GM19043 (cell line): Measurements from ENCODE around the gene CSDE1.
A peak's percentile ranks its signal among the peaks of the same experiment; 100 is the strongest.

Experiments
- ATAC-seq: cut with Tn5 transposase; IDR thresholded peaks from one replicate; pipeline ENCODE4 v1.9.1; 2021; ENCODE audit warnings: low read depth; ENCODE audit not compliant: unreplicated experiment

Gene CSDE1

DNA sequence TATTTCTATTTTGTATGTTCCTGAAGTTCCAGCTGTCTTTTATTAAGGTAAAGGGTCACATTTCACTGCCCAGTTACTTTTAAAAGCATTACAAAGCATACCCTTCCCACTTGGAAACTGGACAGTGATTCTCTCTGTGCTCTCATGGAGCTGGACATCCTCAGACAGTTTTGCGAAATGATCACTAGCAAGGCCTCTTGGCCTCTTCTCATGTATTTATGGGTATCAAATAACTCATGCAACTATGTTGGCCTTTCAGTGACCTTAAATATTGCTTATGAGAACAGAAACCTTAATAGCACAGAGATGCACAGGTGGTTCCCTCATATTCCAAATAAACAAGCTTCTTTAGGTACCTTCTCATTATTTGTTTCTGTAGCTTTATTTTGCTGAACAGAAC lies 54.5 kb downstream of the CSDE1 start:
- ATAC-seq, result no peak

DNA sequence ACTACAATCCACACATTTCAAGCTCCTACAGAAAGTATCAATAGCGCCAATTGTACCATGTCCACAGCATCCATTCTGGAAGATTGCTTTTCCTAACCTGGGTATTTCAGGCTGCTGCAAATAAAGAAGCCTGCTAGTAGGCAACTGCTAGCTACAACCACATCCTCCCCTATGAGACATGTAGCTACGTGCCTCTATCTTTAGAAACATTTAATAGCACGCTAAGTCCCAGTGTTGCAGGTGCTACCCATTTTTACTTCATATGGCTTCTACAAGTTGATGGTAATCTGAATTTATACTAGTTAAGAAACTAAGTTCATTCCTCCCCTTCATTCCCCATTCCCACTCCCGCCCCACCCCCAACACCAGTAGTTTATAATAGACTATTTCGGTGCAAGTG lies 55.0 kb downstream of the CSDE1 start:
- peak; percentile 61 for ATAC-seq

DNA sequence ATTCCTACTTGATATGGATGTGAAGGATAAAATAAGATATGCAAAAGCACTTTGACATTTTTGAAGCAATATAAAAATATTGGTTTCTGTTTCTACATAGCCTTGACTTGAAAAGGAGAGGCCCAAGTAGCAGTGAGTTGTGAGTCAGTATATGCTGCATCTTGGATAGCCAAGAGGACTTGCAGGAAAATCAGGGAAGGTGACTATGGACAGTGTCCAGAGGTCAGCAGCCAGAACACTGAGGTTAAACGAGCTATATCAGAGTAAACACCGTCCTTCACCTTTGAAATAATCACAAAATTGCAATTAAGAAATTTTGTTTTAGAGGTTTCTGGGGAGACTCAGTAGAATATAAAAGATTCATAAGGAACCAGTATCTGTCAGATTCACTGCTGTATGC lies 55.9 kb downstream of the CSDE1 start:
- ATAC-seq, result no peak

DNA sequence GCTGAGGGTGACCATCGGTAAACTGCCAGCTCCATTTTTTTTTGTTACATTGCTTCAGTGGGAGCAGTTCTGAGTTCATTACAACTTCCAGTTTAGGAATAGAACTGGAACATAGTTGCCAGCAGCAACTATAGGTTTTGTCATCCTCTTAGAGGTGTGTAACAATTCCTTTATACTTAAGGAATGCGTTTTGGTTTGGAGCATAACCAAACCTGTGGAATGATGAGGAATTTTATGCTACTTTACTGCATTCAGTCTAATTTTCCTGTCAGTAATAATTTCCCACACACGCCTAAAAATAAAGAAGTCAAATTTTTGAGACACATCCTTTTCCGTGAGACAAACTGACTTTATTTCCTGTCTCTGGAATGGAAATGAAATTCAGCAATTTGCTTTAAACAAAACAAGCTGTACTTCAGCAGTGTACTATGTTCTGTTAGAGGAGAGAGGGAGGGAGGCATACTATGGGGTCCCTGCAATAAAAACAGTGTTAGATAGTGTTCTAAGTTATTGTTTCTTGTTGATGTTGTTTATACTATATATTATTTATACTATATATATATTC lies 57.7 kb downstream of the CSDE1 start:
- no peak for ATAC-seq

DNA sequence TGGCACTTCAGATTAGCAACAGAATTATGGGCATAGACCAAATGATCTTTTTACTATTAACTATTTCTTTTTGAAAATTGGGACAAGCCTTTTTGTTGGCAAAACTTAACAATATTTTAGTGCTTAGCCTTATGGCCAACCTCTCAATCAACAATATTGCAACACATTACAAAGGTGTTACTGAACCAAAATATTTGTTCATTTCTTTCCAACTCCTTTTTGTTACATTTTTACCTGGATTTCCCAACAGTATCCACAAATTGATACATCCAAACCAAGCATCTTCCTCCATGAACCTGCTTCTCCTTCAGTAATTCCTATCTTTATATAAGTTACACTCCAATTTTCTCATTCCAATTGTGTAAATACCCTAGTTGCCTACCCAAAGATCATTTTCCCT lies 61.0 kb downstream of the CSDE1 start:
- ATAC-seq, result no peak

DNA sequence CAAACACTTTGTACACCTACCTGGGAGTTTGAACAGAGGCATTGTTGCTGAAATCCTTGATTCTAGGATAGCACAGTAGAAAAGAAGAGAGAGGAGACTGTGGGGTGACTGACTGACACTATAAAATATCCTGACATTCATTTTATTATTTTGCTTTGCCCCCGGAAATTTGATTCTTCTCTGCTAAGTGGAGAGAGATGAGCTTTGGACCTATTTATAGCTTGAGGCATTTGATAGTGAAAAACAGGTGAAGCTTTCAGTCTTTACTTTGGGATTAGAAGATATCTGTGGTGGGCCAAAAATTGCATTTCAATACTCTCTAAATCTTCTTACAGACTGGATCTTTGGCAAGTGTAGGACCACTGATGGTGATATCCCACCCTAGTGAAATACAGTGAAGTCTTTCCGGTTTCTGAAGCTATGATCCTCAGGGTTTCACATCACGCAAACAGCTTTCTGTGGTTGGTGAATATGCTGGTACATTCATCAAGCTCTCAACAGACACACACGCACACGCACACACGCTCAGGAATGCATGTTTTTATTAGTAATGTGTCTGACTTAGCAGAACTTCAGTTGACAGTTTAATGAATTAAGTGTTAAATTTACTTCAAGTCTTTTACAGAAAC lies 62.2 kb downstream of the CSDE1 start, which contains the start of gene AMPD1:
Gene AMPD1 (minus strand): TSS at position 117 of the 629 bp plus-strand sequence. CDS start 75 bp downstream, at position 42.
- ATAC-seq, result no peak

DNA sequence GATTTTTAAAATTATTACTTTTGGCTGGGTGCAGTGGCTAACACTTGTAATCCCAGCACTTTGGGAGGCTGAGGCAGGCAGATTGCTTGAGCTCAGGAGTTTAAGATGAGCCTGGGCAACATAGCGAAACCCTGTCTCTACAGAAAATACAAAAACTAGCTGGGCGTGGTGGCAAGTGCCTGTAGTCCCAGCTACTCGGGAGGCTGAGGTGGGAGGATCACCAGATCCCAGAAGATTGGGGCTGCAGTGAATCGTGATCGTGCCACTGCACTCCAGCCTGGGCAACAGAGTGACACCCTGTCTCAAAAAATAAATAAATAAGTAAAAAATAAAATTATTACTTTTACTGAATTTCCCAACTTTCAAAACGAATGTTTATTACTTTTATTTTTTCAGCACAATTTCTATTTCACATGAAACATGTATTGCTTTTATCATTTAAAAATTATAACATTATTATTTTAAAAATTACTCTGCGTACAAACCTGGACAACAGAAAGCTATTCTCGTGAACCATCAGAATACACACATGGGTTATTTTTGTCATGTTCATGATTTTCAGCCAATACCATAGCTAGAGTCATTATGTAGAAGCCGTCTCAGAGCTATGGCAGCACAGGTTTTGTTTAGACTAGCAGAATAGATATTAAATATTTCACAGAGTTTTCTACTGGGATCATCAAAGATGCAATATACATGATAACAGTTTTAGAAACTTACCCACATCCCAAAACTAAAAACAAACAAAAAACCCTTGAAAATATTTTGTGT lies 63.1 kb downstream of the CSDE1 start:
- no peak for ATAC-seq

DNA sequence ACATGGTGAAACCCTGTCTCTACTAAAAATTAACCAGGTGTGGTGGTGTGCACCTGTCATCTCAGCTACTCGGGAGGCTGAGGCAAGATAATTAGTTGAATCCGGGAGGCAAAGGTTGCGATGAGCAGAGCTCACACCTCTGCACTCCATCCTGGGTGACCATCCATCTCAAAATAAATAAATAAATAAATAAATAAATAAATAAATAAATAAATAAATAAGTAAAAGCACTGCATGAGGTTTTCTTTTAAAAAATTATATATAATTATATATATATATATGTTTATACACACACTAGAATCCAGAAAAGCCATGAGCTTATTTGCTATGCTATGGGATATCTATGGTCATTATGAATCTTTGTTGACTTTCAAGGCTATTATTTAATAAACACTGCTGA lies 64.8 kb downstream of the CSDE1 start:
- no peak for ATAC-seq

DNA sequence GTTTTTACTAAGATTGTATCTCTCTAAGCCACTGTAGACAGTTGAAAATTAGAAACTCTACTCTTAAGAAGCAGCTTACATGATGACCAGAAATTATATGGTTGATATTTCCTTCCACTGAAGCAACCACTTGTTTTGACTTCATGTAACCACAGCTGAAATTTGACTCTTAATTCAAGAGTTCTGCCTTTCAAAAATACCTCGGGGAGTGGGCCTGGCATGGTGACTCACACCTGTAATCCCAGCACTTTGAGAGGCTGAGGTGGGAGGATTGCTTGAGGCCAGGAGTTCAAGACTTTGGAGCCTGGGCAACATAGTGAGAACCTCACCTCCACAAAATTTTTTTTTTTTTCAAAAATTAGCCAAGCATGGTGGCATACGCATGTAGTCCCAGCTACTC lies 66.7 kb downstream of the CSDE1 start:
- ATAC-seq, result no peak

DNA sequence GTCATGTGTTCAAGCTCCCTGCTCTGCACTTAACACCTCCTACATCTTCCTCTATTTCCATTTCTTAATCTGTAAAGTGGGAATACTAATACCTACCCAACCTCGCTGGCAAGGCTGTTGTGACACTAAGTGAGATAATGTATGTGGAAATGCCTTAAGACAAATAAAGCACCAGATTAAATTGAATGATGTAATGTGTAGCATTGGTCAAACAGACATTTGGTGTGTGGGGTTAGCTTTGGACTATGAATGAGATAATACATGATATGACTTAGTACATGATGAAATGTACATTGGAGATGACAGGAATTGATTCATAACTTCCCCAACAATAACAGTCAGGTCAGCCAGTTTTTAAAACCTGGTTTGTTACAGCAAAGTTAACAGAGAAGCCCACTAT lies 67.6 kb downstream of the CSDE1 start:
- no peak for ATAC-seq

DNA sequence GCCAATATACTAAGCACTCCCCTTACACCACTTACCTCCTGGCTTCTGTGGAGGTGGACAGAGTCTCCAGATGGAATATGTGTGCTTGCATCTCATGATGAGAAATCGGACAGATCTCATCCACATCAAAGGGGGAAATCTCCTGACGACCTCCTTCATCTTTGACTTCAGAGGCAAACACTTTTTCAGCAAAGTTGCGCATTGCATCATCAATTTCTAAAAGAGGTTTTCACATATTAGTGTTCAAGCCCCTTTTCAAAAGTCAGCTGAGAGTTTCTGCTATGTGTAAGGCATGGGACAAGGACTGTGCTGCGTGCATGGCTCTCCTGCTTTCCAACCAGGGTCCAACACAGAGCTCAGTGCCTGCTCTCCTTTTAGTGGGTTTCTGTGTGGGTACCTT lies 69.3 kb downstream of the CSDE1 start:
- no peak for ATAC-seq

DNA sequence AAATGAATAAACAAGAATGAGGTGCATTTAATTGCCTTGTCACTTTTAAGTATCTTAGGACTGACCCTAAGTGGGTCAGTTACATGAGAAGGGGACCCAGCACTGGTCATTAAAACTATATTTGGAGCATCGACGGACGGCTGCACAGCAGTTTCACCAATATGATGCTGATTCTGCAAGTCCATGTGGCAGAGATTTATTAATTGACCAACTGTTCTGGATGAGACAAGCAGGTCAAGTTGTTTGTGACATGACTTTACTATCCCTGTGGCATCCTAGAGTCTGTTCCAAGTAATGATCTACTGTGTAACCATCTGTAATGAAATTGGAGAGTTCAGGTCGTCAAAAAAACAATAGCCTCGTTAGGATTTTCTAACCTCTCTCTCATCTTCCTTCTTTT lies 71.9 kb downstream of the CSDE1 start:
- ATAC-seq, result no peak

DNA sequence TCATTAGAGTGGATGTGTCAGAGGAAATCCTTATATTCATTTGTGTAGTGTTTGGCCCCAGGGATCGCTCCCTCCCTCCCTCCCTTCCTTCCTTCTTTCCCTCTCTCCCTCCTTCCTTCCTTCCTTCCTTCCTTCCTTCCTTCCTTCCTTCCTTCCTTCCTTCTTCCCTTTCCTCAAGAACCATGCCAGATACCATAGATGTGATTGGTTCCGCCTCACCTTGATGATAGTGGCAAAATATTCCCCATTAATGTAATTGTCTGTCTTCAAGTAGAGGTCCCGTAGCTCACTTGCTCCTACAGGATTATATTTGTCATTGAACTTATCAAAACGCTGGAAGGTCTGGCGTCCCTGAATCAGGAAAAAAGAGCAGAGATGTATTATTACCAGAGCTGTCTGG lies 80.1 kb downstream of the CSDE1 start:
- ATAC-seq, result no peak

DNA sequence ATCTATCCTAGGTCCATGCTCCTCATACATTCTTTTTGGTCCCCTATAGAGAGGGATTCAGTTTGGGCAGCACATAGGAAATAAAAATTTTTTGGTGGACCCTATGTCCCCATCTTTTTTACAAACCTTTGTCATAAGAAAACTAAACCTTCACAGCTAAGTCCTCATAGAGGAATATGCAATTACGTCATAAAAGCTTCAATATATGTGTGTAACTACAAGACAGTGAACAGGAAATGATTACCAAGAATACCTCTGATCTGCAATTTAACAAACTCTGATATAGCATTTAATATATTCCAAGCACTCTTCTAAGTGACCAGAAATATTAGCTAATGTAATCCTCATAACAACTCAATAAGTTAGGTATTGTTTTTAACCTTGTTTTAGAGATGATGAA lies 81.7 kb downstream of the CSDE1 start:
- no peak for ATAC-seq

DNA sequence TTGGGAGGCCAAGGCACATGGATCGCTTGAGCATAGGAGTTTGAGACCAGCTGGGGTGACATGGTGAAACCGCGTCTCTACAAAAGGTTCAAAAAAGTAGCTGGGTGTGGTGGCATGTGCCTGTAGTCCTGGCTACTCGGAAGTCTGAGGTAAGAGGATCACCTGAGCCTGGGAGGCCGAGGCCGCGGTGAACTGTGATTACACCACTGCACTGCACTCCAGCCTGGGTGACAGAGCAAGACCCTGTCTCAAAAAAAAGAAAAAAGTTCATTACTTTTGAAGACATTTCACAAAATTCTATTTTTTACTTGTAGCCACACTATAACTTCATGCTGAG lies 85.9 kb downstream of the CSDE1 start:
- no peak for ATAC-seq

DNA sequence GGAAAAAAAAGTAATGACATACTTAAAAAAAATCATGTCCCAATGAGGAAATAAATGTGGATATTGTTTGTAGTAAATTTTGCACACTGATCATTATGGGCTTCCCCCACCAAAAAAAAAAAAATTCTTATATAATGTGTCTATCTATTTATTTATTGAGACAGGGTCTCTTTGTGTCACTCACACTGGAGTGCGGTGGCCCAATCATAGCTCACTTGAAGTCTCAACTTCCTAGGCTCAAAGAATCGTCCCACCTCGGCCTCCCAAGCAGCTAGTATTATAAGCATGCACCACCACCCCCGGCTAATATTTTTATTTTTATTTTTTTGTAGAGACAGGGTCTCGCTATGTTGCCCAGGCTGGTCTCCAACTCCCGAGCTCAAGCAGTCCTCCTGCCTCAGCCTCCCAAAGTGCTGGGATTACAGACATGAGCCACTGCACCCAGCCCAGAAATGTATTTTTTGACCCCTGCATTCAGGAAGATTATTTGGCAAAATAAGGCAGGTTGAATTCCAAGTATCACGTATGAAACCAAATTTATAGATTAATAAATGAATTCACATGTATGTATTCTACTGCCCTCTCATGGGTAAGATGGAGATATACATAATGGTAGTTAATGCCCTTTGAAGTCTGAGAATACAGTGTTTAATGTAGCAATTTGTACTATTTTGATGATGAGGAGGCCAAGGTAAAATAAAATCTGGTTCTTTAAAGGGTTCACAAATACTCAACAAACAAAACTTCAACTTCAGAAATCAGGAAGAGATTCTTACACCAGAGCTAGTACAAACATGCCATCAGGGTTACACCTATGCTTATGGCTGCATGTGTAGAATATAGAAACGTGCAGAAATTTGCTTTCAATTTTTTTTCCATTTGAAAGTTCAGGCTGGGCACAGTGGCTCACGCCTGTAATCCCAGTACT lies 86.5 kb downstream of the CSDE1 start:
- no peak for ATAC-seq

DNA sequence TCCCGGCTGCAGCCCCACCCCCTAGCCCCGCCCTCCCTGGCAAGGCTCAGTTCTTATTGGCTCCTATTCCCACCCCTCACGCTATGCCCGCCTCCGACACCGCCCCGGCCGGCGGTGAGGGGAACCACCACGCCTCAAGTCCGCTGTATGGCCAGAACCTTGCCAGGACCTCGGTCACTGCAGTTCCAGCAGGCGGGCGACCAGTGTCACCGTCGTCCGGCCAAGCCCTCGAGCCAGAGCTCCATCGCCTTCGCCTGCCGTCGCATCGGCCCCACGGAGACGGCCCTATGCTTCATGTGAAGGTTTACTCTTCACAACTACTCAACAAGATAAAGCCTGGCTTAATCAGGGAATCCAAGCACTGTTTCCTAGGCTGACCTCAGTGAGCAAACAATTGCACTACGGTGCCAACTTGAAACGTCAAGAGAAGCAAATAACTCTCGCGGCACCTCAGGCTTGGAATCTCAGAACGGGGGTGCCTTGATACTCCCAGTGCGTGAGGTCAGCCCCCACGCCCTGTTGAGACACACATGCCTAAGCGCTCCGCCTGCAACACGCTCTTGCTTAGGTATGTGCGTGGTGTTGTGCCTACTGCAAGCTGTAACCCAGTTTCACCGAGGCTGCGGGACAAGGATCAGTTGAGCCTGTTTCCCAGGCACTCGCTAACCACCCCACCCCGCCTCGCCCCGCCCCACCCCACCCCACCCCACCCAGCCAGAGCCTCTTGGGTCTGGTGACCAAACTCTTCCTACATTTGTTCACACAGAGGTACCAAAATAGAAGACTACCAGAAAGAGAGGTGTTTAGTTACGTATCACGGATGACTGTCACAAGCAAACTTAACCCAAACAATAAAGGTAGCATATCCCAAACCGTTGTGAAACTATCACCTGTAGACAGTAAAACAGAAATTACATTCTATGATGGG lies 87.4 kb downstream of the CSDE1 start:
- ATAC-seq, result peak; percentile 99

DNA sequence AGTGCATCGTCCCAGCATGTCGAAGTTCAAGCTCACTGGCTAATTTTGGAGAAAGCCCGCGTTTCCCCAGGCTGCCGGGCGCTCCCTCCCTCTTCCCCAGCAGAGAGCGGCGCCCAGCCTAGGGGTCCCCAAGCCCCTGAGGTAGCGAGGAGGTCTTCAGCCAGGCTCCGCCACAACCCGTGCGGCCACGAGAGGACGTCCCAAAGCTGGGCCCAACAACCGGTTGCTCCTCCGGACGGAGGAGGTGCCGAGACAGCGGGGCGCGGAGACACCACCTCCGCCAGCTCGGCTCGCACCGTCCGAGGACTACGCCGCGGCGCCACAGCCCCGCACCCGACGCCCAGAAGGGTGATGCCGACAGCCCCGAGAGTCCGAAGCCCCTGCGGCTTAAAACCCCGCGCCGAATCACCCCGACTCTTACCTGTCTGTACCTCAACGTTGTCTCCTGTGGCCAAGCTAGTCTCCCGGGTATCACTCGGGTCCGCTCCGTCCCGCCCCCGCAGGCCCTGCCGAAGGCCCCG lies 88.2 kb downstream of the CSDE1 start, which contains the start of gene DENND2C:
Gene DENND2C (minus strand): TSS at position 488 of the 521 bp plus-strand sequence. CDS start 44,065 bp downstream, outside the sequence.
- peak; percentile 41 for ATAC-seq

DNA sequence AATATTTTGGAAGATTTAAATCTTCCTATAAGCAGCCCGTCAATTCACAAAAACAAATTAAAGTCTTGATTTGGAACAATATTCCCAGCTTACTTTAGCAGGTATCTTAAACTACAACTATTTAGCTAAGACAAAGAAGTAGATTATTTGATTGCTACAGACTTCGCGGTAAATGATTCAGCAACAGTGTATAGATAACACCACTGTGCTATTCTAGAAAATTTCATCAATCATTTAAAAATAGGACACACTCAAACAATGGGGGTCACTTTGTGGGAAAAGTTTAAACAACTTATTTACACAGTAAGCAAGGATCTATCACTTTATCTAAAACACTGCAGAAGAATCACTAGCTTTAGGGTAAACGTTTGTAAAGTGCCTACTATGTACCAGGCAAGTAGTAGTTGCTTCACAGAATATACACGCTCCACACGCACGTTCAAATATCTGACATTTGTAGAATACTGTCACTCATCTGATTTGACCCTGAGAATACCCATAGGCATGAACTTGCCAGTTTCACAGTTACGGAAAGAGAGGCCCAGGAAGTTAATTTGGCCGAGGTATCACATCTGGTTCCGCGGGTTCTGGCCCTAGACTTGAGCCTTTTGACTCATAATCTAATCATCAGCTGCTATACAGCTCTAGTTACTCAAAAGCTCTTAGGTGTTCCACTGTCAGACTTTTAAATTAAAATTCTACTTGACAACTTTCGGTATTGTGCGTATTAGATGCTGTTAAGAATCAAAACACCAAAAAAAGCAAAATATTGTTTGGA lies 88.8 kb downstream of the CSDE1 start:
- ATAC-seq, result no peak
